GM12875 (cell line): ENCODE data around the gene FAM219B.
"Not testable (repeated sequence)": the region's sequence is repeated elsewhere in the genome, so short reads cannot be mapped to it uniquely, and the experiment has no call there.

ENCODE experiments used
- H3K4me3 ChIP-seq: one replicate; pipeline ENCODE4 v1.5.1; 2011; ENCODE audit warnings: low read depth, low read length, control low read depth
- TF ChIP-seq, protein P1 (sequence below): IDR thresholded peaks from 2 replicates; pipeline ENCODE4 v1.5.1; 2011; ENCODE audit warnings: low read depth, mild to moderate bottlenecking, control low read depth, inconsistent platforms, low read length, moderate library complexity, borderline replicate concordance; ENCODE audit not compliant: insufficient read depth

The FAM219B gene

DNA sequence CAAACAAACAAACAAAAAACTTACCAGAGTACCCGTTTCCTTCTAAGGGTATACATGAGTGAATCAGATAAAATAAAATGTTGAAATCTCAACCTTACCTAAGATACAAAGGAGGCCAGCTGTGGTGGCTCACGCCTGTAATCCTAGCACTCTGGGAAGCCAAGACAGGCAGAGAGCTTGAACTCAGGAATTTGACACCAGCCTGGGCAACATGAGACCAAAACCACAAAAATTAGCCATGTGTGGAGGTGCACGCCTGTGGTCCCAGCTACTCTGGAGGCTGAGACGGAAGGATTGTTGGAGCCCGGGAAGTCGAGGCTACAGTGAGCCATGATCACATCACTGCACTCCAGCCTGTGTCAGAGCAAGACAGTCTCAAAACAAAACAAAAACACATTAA is 11.0 kb upstream of the FAM219B start:
- TF ChIP-seq, protein P1, sequence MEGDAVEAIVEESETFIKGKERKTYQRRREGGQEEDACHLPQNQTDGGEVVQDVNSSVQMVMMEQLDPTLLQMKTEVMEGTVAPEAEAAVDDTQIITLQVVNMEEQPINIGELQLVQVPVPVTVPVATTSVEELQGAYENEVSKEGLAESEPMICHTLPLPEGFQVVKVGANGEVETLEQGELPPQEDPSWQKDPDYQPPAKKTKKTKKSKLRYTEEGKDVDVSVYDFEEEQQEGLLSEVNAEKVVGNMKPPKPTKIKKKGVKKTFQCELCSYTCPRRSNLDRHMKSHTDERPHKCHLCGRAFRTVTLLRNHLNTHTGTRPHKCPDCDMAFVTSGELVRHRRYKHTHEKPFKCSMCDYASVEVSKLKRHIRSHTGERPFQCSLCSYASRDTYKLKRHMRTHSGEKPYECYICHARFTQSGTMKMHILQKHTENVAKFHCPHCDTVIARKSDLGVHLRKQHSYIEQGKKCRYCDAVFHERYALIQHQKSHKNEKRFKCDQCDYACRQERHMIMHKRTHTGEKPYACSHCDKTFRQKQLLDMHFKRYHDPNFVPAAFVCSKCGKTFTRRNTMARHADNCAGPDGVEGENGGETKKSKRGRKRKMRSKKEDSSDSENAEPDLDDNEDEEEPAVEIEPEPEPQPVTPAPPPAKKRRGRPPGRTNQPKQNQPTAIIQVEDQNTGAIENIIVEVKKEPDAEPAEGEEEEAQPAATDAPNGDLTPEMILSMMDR: no peak
- H3K4me3 ChIP-seq: no peak overlapping the region

DNA sequence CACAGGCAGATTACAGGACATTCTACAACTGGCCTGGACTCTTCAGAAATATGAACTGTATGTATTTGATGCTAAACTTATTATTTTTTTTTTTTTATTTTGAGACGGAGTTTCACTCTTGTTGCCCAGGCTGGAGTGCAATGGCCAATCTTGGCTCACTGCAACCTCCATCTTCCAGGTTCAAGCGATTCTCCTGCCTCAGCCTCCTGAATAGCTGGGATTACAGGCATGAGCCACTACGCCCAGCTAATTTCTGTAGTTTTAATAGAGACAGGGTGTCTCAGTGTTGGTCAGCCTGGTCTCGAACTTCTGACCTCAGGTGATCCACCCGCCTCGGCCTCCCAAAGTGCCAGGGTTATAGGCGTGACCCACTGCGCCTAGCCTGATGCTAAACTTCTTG is 7.1 kb upstream of the FAM219B start:
- not testable (repeated sequence) for H3K4me3 ChIP-seq

DNA sequence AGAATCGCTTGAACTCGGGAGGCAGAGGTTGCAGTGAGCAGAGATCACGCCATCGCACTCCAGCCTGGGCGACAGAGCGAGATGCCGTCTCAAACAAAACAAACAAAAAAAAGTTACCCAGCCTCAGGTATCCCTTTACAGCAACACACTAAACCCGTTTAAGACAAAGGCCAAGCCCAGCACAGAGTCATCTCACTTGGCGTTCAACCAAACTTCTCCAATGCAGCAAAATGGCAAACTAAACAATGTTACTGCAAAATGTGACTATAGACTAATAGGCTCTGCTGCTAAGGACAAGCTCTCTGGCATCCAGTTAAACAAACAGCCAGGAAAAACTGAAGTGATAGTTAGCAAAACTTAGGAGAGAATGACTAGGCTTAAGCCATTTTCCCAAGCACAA is 6.4 kb upstream of the FAM219B start:
- H3K4me3 ChIP-seq: no peak overlapping the region
- TF ChIP-seq, protein P1: no peak

DNA sequence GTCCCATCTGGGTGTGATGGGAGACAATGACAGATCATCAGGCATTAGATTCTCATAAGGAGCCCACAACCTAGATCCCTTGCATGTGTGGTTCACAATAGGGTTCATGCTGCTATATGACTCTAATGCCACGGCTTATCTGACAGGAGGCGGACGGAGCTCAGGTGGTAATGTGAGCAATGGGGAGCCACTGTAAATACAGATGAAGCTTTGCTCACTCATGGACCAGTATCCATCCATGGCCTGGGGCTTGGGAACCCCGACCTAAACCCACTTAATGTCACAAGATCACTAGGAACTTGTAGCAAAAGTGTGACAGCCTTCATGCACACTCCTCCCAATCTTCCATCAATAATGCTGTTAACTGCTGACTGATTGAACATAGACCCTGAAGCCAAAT is 2.0 kb upstream of the FAM219B start:
- no peak overlapping the region for H3K4me3 ChIP-seq
- TF ChIP-seq, protein P1: no peak

DNA sequence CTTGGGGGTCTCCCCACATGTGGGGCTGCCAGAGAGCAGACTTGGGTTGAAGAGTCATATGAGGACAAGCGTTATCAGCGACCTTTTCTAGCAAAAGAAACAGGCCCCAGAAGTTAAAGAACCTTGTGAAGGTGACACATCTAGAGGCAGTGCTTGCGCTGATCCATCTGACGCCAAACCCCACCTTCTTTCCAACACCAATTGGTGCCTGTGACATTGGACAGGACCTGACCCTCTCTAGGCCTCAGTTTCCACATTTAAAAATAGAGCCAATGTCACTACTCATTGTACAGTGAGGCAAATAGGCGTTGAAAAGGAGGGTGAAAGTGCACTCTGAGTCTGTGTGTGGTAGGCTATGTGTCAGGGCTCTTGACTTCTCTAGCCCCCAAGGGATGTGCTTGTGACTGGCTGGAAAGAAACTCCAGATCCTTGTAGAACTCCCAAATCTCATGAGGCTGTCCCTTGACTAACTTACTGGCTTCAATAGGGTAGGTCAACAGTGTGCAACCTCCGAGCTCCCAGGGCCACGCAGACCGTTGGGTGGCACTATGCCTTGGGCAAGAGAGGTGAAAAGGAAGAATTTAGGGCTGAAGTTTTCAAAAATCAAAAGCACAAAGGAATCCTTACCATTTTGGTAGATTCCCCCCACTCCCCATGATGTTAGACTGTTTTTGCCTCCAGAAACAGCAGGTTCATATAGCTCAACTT is 666 bp upstream of the FAM219B start:
- peak overlapping the region; percentile 98 for H3K4me3 ChIP-seq
- TF ChIP-seq, protein P1: no peak

DNA sequence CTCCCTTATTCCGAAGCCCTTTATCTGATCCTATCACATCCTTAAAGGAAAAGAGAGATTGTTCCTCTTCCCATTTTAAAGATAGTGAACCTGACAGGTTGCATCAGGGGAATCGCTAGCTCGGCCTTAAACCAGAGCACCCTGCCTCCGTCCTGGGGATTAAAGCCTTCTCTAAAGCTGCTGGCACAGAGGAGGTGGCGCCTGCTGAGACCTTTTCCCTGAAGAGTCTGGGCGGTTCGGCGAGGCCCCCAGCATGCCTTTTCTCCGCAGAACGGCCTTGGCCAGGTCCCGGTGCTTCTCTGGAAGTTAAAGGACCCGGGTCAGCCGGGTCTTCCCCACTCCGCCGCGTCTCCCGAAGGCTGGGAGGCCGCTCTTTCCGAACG is 593 bp downstream of the FAM219B start:
- H3K4me3 ChIP-seq: peak overlapping the region; percentile 98
- TF ChIP-seq, protein P1: no peak

DNA sequence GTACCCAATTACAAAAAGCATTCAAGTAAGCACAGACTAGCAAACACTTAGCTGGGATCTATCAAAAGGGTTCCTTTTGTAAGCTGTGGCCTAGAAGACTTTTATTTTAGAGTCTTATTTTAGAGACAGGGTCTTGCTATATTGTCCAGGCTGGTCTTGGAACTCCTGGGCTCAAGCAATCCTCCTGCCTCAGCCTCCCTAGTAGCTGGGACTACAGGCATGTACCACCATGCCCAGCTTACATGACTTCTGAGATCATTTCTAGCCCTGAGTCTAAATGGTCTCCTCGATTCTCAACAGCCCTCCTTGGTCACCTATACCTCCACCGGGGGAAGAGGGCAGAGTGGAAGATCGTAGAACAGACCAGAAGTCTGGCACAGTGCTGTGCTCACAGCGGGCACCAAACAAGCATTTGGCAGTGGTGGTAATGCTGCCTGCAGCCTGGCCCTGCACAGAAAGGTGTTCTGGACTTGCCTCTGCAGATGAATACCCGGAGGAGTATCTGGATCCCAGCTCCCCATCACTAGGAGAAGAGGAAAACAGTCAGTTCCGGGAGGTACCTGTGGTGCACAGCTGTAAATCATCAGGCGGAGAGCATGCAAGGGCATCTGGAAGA is 2.4 kb downstream of the FAM219B start:
- TF ChIP-seq, protein P1: no peak

More for the DNA sequence above, 2.4 kb downstream of the FAM219B start:
- H3K4me3 ChIP-seq: no peak overlapping the region
